NK-92 (cell line): ENCODE measurements around the gene PDE11A.

Experiments
- DNase-seq: peaks from one replicate; lab custom pipeline; 2025; ENCODE audit not compliant: unreplicated experiment; lab: John Stamatoyannopoulos, UW

The PDE11A gene

GRCh38 chr2:177705511-177706173 is 366.9 kb downstream of the PDE11A start:
- DNase-seq: no peak

GRCh38 chr2:177703159-177703558 is 369.4 kb downstream of the PDE11A start:
- no peak for DNase-seq

- DNase-seq: no peak
These were observed 374.3 kb downstream of the PDE11A start for GRCh38 chr2:177698281-177698680.

GRCh38 chr2:177694348-177694747 is 378.2 kb downstream of the PDE11A start:
- DNase-seq: no peak

- no peak for DNase-seq
These were observed 378.8 kb downstream of the PDE11A start for GRCh38 chr2:177693658-177694339.

GRCh38 chr2:177692783-177693269 is 379.8 kb downstream of the PDE11A start:
- DNase-seq: no peak

GRCh38 chr2:177692042-177692782 is 380.4 kb downstream of the PDE11A start:
- no peak for DNase-seq

GRCh38 chr2:177691177-177691576 is 381.4 kb downstream of the PDE11A start:
- DNase-seq: no peak

- DNase-seq: no peak
These were observed 383.0 kb downstream of the PDE11A start for GRCh38 chr2:177689623-177690022.

GRCh38 chr2:177688844-177689243 is 383.7 kb downstream of the PDE11A start:
- DNase-seq: no peak

GRCh38 chr2:177683661-177684069 is 388.9 kb downstream of the PDE11A start:
- DNase-seq: no peak

GRCh38 chr2:177682836-177683660 is 389.5 kb downstream of the PDE11A start:
- DNase-seq: no peak

GRCh38 chr2:177682006-177682405 is 390.6 kb downstream of the PDE11A start:
- no peak for DNase-seq

GRCh38 chr2:177680866-177681712 is 391.5 kb downstream of the PDE11A start:
- DNase-seq: no peak

- DNase-seq: no peak
These were observed 392.7 kb downstream of the PDE11A start for GRCh38 chr2:177679611-177680605.

GRCh38 chr2:177678939-177679338 is 393.6 kb downstream of the PDE11A start:
- DNase-seq: no peak

- no peak for DNase-seq
These were observed 395.9 kb downstream of the PDE11A start for GRCh38 chr2:177676636-177677035.

- DNase-seq: no peak
These were observed 396.8 kb downstream of the PDE11A start for GRCh38 chr2:177675825-177676224.

- no peak for DNase-seq
These were observed 397.2 kb downstream of the PDE11A start for GRCh38 chr2:177675350-177675821.
